HG03039 (cell line): Measurements from ENCODE around the gene DDX20.

Experiments
- ATAC-seq: cut with Tn5 transposase; IDR thresholded peaks from one replicate; pipeline ENCODE4 v1.9.1; 2021; ENCODE audit warnings: mild to moderate bottlenecking, moderate library complexity; ENCODE audit not compliant: unreplicated experiment

DDX20 gene

GRCh38 chr1:111755331-111756123, at the start of gene DDX20:
DDX20 (plus strand) TSS chr1:111755901; CDS start chr1:111755925, 24 bp downstream.
- ATAC-seq = peak; percentile 77

GRCh38 chr1:111706921-111707320, 48.8 kb upstream of the DDX20 start:
- ATAC-seq = no peak

- no peak for ATAC-seq
Observed at GRCh38 chr1:111707906-111708305, 47.8 kb upstream of the DDX20 start.

- ATAC-seq = no peak
Observed at GRCh38 chr1:111709986-111710385, 45.7 kb upstream of the DDX20 start.

- no peak for ATAC-seq
Observed at GRCh38 chr1:111716333-111716732, 39.4 kb upstream of the DDX20 start.

- no peak for ATAC-seq
Observed at GRCh38 chr1:111717450-111717849, 38.3 kb upstream of the DDX20 start.

GRCh38 chr1:111719135-111719534, 36.6 kb upstream of the DDX20 start:
- no peak for ATAC-seq

GRCh38 chr1:111719674-111720132, 36.0 kb upstream of the DDX20 start:
- no peak for ATAC-seq

GRCh38 chr1:111720274-111720976, 35.3 kb upstream of the DDX20 start:
- ATAC-seq = no peak

- no peak for ATAC-seq
Observed at GRCh38 chr1:111720977-111721786, 34.5 kb upstream of the DDX20 start.

- no peak for ATAC-seq
Observed at GRCh38 chr1:111723091-111723806, 32.5 kb upstream of the DDX20 start.

GRCh38 chr1:111723871-111724270, 31.8 kb upstream of the DDX20 start:
- ATAC-seq = no peak

GRCh38 chr1:111725192-111725591, 30.5 kb upstream of the DDX20 start:
- ATAC-seq = no peak

- no peak for ATAC-seq
Observed at GRCh38 chr1:111727056-111727455, 28.6 kb upstream of the DDX20 start.

- ATAC-seq = no peak
Observed at GRCh38 chr1:111729271-111729921, 26.3 kb upstream of the DDX20 start.

- no peak for ATAC-seq
Observed at GRCh38 chr1:111729946-111730681, 25.6 kb upstream of the DDX20 start.

GRCh38 chr1:111730706-111731105, 25.0 kb upstream of the DDX20 start:
- no peak for ATAC-seq

GRCh38 chr1:111731956-111732355, 23.7 kb upstream of the DDX20 start:
- ATAC-seq = no peak

- no peak for ATAC-seq
Observed at GRCh38 chr1:111732718-111733117, 23.0 kb upstream of the DDX20 start.
